ENCODE results near the gene SF3A2. TPM values are rescaled to one million over a fixed set of nuclear protein-coding genes. Genes with fewer than 3 reads are reported as not detected.
A peak's percentile ranks its signal among the peaks of the same experiment; 100 is the strongest.

The SF3A2 gene
- total RNA-seq, 1 experiment from 2014 or later: 184 TPM

GRCh38 chr19:2237869-2238153, 1.2 kb downstream of the SF3A2 start:
- ATAC-seq: no peak
- peak overlapping the region; percentile 99 for H3K27ac Mint-ChIP-seq
- DNase-seq (ENCODE audit: low spot score): no peak
- ChIA-PET POLR2A (no interaction called here), CTCF (interaction anchor here (0.6 to 4.7 kb wide), 7 partner anchors 13 to 82 kb away, joined by 3 to 65 read pairs (median 12); partner anchors contain the start of gene AMH)
- H3K27me3 Mint-ChIP-seq (ENCODE audit: low read depth): peaks cover 5% of the 10 kb centered on the region; the same call in 1 of the 2 replicates
- H3K4me3 Mint-ChIP-seq: peak overlapping the region; percentile 93
- peaks cover 19% of the 10 kb centered on the region for H3K36me3 Mint-ChIP-seq
- TF ChIP-seq ESRRA (CRISPR knock-in tag; IDR thresholded peaks at IDR 0.05; ENCODE audit: borderline replicate concordance) (no peak), ETV6 (CRISPR knock-in tag; IDR thresholded peaks at IDR 0.05) (no peak), ATF2 (CRISPR knock-in tag; IDR thresholded peaks at IDR 0.05; ENCODE audit: borderline replicate concordance, low read depth) (no peak), ZNF232 (CRISPR knock-in tag; IDR thresholded peaks at IDR 0.05) (no peak), ARID4B (CRISPR knock-in tag; IDR thresholded peaks at IDR 0.05; ENCODE audit: borderline replicate concordance) (no peak), SP1 (CRISPR knock-in tag; conservative IDR thresholded peaks at IDR 0.05) (no peak), ZNF671 (CRISPR knock-in tag; IDR thresholded peaks at IDR 0.05) (no peak), JAZF1 (CRISPR knock-in tag; IDR thresholded peaks at IDR 0.05) (no peak), ZBTB43 (CRISPR knock-in tag; IDR thresholded peaks at IDR 0.05) (no peak), FOXP1 (CRISPR knock-in tag; IDR thresholded peaks at IDR 0.05; ENCODE audit: borderline replicate concordance) (no peak), OVOL2 (CRISPR knock-in tag; IDR thresholded peaks at IDR 0.05; ENCODE audit: borderline replicate concordance) (no peak), E2F5 (CRISPR knock-in tag; IDR thresholded peaks at IDR 0.05) (no peak), CTCF (IDR thresholded peaks at IDR 0.05) (no peak)
- H3K9me3 Mint-ChIP-seq: no peaks in the 10 kb centered on the region
- peaks cover 42% of the 10 kb centered on the region for H3K4me1 Mint-ChIP-seq

- DNase-seq (ENCODE audit: low spot score): no peak
- Mint-ChIP-seq H3K9me3 (no peaks in the 10 kb centered on the region), H3K4me3 (peak overlapping the region; percentile 93)
Observed at GRCh38 chr19:2239173-2239572, 2.5 kb downstream of the SF3A2 start.

More at GRCh38 chr19:2239173-2239572, 2.5 kb downstream of the SF3A2 start:
- Mint-ChIP-seq H3K36me3 (peaks cover 17% of the 10 kb centered on the region), H3K27me3 (ENCODE audit: low read depth) (peaks cover 5% of the 10 kb centered on the region; the same call in 1 of the 2 replicates), H3K4me1 (peaks cover 42% of the 10 kb centered on the region), H3K27ac (peak overlapping the region; percentile 89)
- ATAC-seq: no peak
- ChIA-PET CTCF (interaction anchor here (0.6 to 4.7 kb wide), 10 partner anchors 12 to 102 kb away, joined by 4 to 65 read pairs (median 8); partner anchors contain the start of gene AMH), POLR2A (interaction anchor here (0.6 to 1.5 kb wide), 7 partner anchors 14 to 730 kb away, joined by 3 to 4 read pairs (median 3); no protein-coding TSS in a partner anchor)
- TF ChIP-seq JAZF1 (CRISPR knock-in tag; IDR thresholded peaks at IDR 0.05): no peak
- TF ChIP-seq ZNF138 (CRISPR knock-in tag; conservative IDR thresholded peaks at IDR 0.05): no peak
